ENCODE results near the gene HIBCH.

The HIBCH gene

DNA sequence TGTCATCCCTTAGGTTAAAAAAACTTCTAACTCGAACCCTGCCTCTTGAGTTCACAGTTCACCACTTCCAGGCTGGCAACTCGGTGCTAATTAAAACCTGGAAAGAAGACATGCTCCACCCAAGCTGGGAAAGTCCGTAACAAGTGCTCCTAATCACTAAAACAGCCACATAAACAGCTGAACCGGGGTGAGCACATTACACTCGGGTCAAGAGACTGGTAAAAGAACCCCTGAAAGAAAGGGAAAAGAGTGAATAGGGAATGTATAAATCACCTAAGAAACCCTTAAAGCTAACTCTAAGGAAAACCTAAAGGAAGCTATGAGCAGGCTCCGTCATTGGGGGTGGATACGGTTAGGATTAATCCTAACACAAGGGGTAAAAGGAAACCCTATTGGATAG, 102.0 kb downstream of the HIBCH start:
- TF ChIP-seq, protein P1, sequence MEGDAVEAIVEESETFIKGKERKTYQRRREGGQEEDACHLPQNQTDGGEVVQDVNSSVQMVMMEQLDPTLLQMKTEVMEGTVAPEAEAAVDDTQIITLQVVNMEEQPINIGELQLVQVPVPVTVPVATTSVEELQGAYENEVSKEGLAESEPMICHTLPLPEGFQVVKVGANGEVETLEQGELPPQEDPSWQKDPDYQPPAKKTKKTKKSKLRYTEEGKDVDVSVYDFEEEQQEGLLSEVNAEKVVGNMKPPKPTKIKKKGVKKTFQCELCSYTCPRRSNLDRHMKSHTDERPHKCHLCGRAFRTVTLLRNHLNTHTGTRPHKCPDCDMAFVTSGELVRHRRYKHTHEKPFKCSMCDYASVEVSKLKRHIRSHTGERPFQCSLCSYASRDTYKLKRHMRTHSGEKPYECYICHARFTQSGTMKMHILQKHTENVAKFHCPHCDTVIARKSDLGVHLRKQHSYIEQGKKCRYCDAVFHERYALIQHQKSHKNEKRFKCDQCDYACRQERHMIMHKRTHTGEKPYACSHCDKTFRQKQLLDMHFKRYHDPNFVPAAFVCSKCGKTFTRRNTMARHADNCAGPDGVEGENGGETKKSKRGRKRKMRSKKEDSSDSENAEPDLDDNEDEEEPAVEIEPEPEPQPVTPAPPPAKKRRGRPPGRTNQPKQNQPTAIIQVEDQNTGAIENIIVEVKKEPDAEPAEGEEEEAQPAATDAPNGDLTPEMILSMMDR (conservative IDR thresholded peaks at IDR 0.05; ENCODE audit: low read depth, low read length): no peak
- no peak for DNase-seq (ENCODE audit: low read depth)

DNA sequence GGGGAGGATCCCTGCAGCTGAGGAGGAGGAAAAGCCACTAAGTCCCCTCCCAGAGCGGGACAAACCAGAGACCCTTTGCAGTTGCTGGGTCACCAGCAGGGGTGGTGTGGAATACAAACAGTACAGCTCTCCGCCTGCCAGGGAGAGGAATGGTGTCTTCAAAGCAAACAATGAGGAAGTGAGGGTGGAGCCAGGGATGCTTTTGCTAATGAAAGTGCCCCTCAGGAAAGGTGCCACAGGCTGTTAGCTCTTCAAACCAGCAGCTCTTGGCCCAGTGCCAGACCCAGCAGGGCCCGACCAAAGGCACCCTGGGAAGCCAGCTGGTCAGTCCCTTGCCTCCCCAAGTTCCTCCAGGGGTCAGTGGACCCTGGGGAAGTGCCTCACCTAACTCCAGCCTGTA, 102.8 kb downstream of the HIBCH start:
- DNase-seq (ENCODE audit: low read depth): no peak
- TF ChIP-seq, protein P1 (conservative IDR thresholded peaks at IDR 0.05; ENCODE audit: low read depth, low read length): no peak
- no peak overlapping the region for H3K4me3 ChIP-seq (ENCODE audit: low read length)

More for the DNA sequence above, 102.0 kb downstream of the HIBCH start:
- H3K4me3 ChIP-seq (ENCODE audit: low read length): no peak overlapping the region

DNA sequence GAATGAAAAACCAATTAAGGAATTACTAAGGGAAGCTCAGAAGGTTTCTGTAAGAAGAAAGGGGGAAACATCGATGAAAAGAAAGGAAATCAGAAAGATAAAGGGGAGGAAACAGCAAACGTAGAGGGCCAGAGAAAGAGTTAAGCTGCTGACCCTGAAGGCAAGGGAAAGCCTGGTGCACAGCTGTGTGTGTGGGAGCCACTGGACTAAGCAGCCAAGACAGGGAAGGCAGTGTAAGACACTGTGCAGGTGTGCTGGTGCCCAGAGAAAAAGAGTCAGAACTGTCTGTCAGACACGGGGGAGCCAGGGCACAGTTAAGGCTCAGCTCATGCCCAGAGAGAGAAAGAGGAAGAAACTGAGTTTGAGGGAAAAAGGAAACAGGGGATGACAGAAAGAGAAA, 104.0 kb downstream of the HIBCH start:
- TF ChIP-seq, protein P1 (conservative IDR thresholded peaks at IDR 0.05; ENCODE audit: low read depth, low read length): no peak
- no peak for DNase-seq (ENCODE audit: low read depth)
- H3K4me3 ChIP-seq (ENCODE audit: low read length): no peak overlapping the region

DNA sequence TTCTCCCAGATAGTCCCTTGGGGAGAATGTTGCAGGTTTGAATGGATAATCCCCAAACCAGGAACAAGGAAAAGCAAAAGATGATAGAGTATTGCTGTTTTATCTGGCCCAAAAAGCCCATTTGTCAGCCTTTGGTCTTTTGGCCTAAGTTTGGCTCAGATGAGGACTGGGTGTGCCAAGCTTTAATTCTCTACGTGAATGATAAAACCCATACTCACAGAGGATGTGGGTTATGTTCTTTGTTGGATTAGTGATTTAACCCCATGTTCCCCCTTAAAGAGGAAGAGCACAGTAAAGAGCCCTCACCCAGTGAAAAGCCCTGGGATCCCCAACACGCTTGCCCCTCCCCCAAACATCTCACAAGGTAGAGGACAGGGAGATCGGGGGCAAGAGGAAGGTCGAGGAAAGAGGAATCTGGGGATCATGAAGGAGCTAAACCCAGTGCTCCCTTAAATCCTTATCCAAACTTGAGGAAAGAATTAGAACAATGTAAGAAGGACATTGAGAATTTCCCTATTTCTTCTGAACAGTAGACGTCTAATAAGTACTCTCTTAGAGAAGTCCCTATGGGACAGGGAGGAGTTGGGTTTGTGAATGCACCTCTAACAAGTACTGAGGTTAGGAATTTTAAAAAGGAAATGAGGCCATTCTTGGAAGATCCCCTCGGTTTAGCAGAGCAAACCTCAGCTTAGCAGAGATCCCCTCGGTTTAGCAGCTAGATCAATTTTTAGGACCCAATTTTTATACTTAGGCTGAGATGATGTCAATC, 105.0 kb downstream of the HIBCH start:
- TF ChIP-seq, protein P1 (conservative IDR thresholded peaks at IDR 0.05; ENCODE audit: low read depth, low read length): no peak

DNA sequence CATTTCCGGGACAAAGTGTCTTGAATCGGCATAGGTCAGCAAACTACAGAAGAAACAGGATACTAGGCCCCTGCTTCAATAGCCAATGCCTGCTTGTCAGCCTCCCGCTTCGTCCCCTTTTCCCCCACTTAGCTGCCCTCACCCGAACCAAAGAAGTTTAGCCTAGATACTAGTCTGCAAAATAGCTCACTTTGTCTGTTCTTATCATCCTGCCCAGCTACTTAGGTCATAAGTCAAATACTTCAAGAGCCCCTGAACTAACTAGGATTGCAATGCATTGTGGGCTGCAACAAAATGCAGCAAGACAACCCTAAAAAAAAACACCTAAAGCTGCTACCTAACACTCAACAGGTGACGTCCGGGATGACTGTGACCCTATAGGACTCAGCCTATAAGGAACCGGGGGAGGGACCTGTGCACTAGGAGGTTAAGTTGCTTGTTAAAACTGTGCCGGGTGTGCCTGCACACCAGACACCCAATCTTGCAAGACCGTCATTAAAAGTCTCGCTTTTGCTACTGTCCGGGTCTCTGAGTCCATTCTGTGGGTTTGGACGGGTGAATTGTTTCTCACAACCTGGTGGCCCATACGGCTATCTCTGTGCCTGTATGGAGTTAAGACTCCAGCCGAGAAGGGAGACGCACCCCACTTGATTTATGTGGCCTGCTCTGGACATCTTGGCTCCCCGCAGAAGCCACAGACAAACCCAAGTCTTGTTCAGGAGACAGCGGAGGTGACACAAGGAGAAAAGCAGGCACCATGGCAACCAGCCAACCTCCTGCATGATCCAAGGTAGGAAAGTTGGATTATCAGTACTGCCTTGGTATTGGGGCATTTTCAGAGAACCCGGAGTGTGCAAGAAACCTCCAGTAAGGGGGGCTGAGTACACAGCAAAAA, 105.9 kb downstream of the HIBCH start:
- no peak for DNase-seq (ENCODE audit: low read depth)
- no peak overlapping the region for H3K4me3 ChIP-seq (ENCODE audit: low read length)
- TF ChIP-seq, protein P1 (conservative IDR thresholded peaks at IDR 0.05; ENCODE audit: low read depth, low read length): no peak

More for the DNA sequence above, 105.0 kb downstream of the HIBCH start:
- no peak overlapping the region for H3K4me3 ChIP-seq (ENCODE audit: low read length)
- DNase-seq (ENCODE audit: low read depth): no peak

DNA sequence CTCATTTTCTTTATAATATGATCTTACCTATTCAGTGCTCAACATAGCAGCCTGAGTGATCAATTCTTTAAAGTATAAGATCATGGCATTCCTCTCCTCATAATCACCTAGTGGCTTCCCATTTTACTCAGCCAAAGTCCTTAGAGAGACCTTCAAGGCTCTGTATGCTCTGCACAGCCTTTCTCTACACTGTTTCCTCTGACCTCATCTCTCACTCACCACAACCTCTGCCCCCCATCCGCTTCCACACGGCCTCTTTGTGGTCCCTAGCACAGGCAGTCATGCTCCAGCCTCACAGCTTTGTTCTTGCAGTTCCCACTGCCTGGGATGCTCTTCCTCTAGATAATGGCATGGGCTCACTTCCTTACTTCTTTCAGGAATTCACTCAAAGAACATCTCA, 109.2 kb downstream of the HIBCH start:
- no peak overlapping the region for H3K4me3 ChIP-seq (ENCODE audit: low read length)
- DNase-seq (ENCODE audit: low read depth): no peak
- TF ChIP-seq, protein P1 (conservative IDR thresholded peaks at IDR 0.05; ENCODE audit: low read depth, low read length): no peak

Measured in retinal pigment epithelial cell (primary cell).